Sigmoid colon (tissue), 4 donors: ENCODE data around the gene VIT.

Experiments
- EP300 ChIP-seq, 4 donors: sonication (generic); formaldehyde crosslinking; IDR thresholded peaks; one replicate each; pipeline ENCODE4 v1.6.1; 2017; ENCODE audit warnings: antibody characterized with exemption in 4 of 4
- POLR2A ChIP-seq, 2 donors: fragments of 450-650 bp; IDR thresholded peaks; one replicate each; pipeline ENCODE4 v1.6.1; 2016; ENCODE audit warnings: antibody characterized with exemption in 2 of 2, mild to moderate bottlenecking in 2 of 2, moderate library complexity in 2 of 2
- TF ChIP-seq, protein P1 (sequence below), 4 experiments: fragments of 450-650 bp in 3 of 4; fragments of 200-600 bp in 1 of 4; IDR thresholded peaks; one replicate each; pipeline ENCODE4 v1.5.1; 2016 to 2019; ENCODE audit warnings: antibody characterized with exemption in 4 of 4, mild to moderate bottlenecking in 3 of 4, moderate library complexity in 2 of 4

- TF ChIP-seq, protein P1, sequence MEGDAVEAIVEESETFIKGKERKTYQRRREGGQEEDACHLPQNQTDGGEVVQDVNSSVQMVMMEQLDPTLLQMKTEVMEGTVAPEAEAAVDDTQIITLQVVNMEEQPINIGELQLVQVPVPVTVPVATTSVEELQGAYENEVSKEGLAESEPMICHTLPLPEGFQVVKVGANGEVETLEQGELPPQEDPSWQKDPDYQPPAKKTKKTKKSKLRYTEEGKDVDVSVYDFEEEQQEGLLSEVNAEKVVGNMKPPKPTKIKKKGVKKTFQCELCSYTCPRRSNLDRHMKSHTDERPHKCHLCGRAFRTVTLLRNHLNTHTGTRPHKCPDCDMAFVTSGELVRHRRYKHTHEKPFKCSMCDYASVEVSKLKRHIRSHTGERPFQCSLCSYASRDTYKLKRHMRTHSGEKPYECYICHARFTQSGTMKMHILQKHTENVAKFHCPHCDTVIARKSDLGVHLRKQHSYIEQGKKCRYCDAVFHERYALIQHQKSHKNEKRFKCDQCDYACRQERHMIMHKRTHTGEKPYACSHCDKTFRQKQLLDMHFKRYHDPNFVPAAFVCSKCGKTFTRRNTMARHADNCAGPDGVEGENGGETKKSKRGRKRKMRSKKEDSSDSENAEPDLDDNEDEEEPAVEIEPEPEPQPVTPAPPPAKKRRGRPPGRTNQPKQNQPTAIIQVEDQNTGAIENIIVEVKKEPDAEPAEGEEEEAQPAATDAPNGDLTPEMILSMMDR (IDR thresholded peaks at IDR 0.05), result no peak
- TF ChIP-seq POLR2A (IDR thresholded peaks at IDR 0.05), result no peak
- no peak for TF ChIP-seq EP300 (IDR thresholded peaks at IDR 0.05)
Measured at GRCh38 chr2:36692121-36692520, 4.4 kb upstream of the VIT start.
